ENCODE results near the gene SMAD3. TPM values are rescaled to one million over a fixed set of nuclear protein-coding genes. Genes with fewer than 3 reads are reported as not detected.

SMAD3 gene
- total and polyA plus RNA-seq, 2 of the 4 experiments (the other 2 are of a cell fraction), result 71.0 to 177 TPM

GRCh38 chr15:67115586-67115969 lies 50.2 kb downstream of the SMAD3 start:
- intact Hi-C loops (cut with micrococcal nuclease), result no loop called here
- peak overlapping the region; percentile 94 for H3K27ac ChIP-seq (ENCODE audit: insufficient read depth, low read length)

More at GRCh38 chr15:67115586-67115969, 50.2 kb downstream of the SMAD3 start:
- H3K4ac ChIP-seq (ENCODE audit: low read depth, low read length), result peak overlapping the region; percentile 92
- H3K23ac ChIP-seq (ENCODE audit: low read depth, low read length), result peak overlapping the region; percentile 92
- peak overlapping the region; percentile 90 for H3K14ac ChIP-seq (replicated peaks; ENCODE audit: low read depth, low read length)
- peak overlapping the region; percentile 87 for H3K18ac ChIP-seq (ENCODE audit: low read depth, low read length)
- peaks cover 58% of the 10 kb centered on the region for H3K9me1 ChIP-seq (ENCODE audit: insufficient read depth, low read length)
- no peak overlapping the region for H2AFZ ChIP-seq (replicated peaks; ENCODE audit: low read length, poor library complexity)
- CTCF ChIA-PET, result no interaction called here
- H2BK20ac ChIP-seq (ENCODE audit: low read depth, low read length), result peak overlapping the region; percentile 65
- in situ Hi-C loops (cut with MboI; ENCODE audit: low sequenced_read_pairs), result no loop called here
- H2BK15ac ChIP-seq (ENCODE audit: low read depth, low read length), result peak overlapping the region; percentile 75; the same call in 2 of the 3 replicates
- peaks cover 8 to 69% of the 10 kb centered on the region in 2 experiments for H3K79me1 ChIP-seq (ENCODE audit: low read depth in 1 of 2, low read length in 2 of 2)
- H3K56ac ChIP-seq (ENCODE audit: extremely low read depth, insufficient read depth, low read length), result 0 out of 2 replicates have a peak overlapping the region, but pooled peaks have one; percentile 24
- H3K4me1 ChIP-seq (ENCODE audit: control insufficient read depth, insufficient read depth, low read length), result peaks cover 61% of the 10 kb centered on the region
- dilution Hi-C loops (cut with HindIII; ENCODE audit: low sequenced_read_pairs, unreplicated experiment), result no loop called here
- H3K27me3 ChIP-seq (ENCODE audit: control insufficient read depth, insufficient read depth, low read length), result no peaks in the 10 kb centered on the region
- no peak overlapping the region for H3K4me3 ChIP-seq (ENCODE audit: insufficient read depth, low read depth, low read length)
- H4K8ac ChIP-seq (ENCODE audit: low read depth in 2 of 2, low read length in 2 of 2), result peak overlapping the region; percentile 81 to 85; a peak in 3 of 4 replicates
- BruUV-seq (replicated peaks), result no TSS peak
- peaks cover 33% of the 10 kb centered on the region for H4K20me1 ChIP-seq (ENCODE audit: insufficient read depth, low read length)
- peak overlapping the region; percentile 28 for H3K9ac ChIP-seq (ENCODE audit: low read depth, low read length)
- peaks cover 41% of the 10 kb centered on the region for H3K36me3 ChIP-seq (ENCODE audit: control insufficient read depth, insufficient read depth, low read length)
- TF ChIP-seq RAD21 (IDR thresholded peaks at IDR 0.05; ENCODE audit: low read length) (no peak), CTCF (conservative IDR thresholded peaks at IDR 0.05; ENCODE audit: low read depth, low read length) (no peak), SMC3 (IDR thresholded peaks at IDR 0.05; ENCODE audit: low read depth, low read length) (no peak), CEBPB (IDR thresholded peaks at IDR 0.05; ENCODE audit: low read depth, low read length) (no peak), RCOR1 (IDR thresholded peaks at IDR 0.05; ENCODE audit: insufficient replicate concordance, low read length) (no peak), RFX5 (IDR thresholded peaks at IDR 0.05; ENCODE audit: low read depth, low read length) (no peak), MAZ (IDR thresholded peaks at IDR 0.05; ENCODE audit: borderline replicate concordance, low read depth, low read length) (no peak)
- no CpG with 5 or more reads among the region's 1 CpG for WGBS, 2 experiments (ENCODE audit: extremely low coverage in 2 of 2, insufficient read length in 1 of 2)
- DNase-seq (no peak), ATAC-seq (ENCODE audit: low read depth) (no peak)
- H4K5ac ChIP-seq (ENCODE audit: low read depth, low read length), result peak overlapping the region; percentile 70
- peak overlapping the region; percentile 31 for H2AK9ac ChIP-seq (replicated peaks; ENCODE audit: low read depth, low read length, poor library complexity)
- H2BK120ac ChIP-seq (ENCODE audit: low read depth, low read length), result peak overlapping the region; percentile 82
- H3K9me3 ChIP-seq (ENCODE audit: control insufficient read depth, insufficient read depth, low read length), result no peaks in the 10 kb centered on the region
- peak overlapping the region; percentile 92 for H4K91ac ChIP-seq (ENCODE audit: insufficient read depth, low read depth, low read length)
- H2AK5ac ChIP-seq (ENCODE audit: low read depth, low read length), result peak overlapping the region; percentile 90
- H3K4me2 ChIP-seq (ENCODE audit: low read depth, low read length), result no peak overlapping the region
- peak overlapping the region; percentile 90 for H2BK5ac ChIP-seq (ENCODE audit: low read depth, low read length, poor library complexity, severe bottlenecking)
- POLR2A ChIA-PET (ENCODE audit: unreplicated experiment), result no interaction called here
